HG03060 (cell line): ENCODE results near the gene OR10J5.
"Not testable (repeated sequence)": the region's sequence is repeated elsewhere in the genome, so short reads cannot be mapped to it uniquely, and the experiment has no call there.

Experiments
- ATAC-seq: cut with Tn5 transposase; IDR thresholded peaks from one replicate; pipeline ENCODE4 v1.9.1; 2021; ENCODE audit warnings: low read depth, moderate number of reproducible peaks; ENCODE audit not compliant: unreplicated experiment

OR10J5 gene

GRCh38 chr1:159535907-159536306, at the start of gene OR10J5:
Gene OR10J5 (minus strand): TSS chr1:159536007. CDS start chr1:159536007, 0 bp downstream.
- no peak for ATAC-seq

- ATAC-seq = no peak
Measured at GRCh38 chr1:159584536-159584935, 48.7 kb upstream of the OR10J5 start.

GRCh38 chr1:159581422-159581821, 45.6 kb upstream of the OR10J5 start:
- ATAC-seq = no peak

- no peak for ATAC-seq
Measured at GRCh38 chr1:159580340-159580739, 44.5 kb upstream of the OR10J5 start.

- ATAC-seq = no peak
Measured at GRCh38 chr1:159577446-159577845, 41.6 kb upstream of the OR10J5 start.

- ATAC-seq = no peak
Measured at GRCh38 chr1:159562680-159563079, 26.9 kb upstream of the OR10J5 start.

- ATAC-seq = no peak
Measured at GRCh38 chr1:159561497-159561896, 25.7 kb upstream of the OR10J5 start.

- ATAC-seq = no peak
Measured at GRCh38 chr1:159560599-159560998, 24.8 kb upstream of the OR10J5 start.

GRCh38 chr1:159556931-159557369, 21.1 kb upstream of the OR10J5 start:
- ATAC-seq = no peak

- ATAC-seq = no peak
Measured at GRCh38 chr1:159554696-159555095, 18.9 kb upstream of the OR10J5 start.

GRCh38 chr1:159554261-159554660, 18.5 kb upstream of the OR10J5 start:
- no peak for ATAC-seq

GRCh38 chr1:159548126-159548525, 12.3 kb upstream of the OR10J5 start:
- ATAC-seq = no peak

GRCh38 chr1:159532922-159533321, 2.9 kb downstream of the OR10J5 start:
- no peak for ATAC-seq

- not testable (repeated sequence) for ATAC-seq
Measured at GRCh38 chr1:159524792-159525191, 11.0 kb downstream of the OR10J5 start.

- ATAC-seq = no peak
Measured at GRCh38 chr1:159510229-159510541, 25.6 kb downstream of the OR10J5 start.

- ATAC-seq = no peak
Measured at GRCh38 chr1:159509440-159510228, 26.2 kb downstream of the OR10J5 start.

GRCh38 chr1:159508951-159509350, 26.9 kb downstream of the OR10J5 start:
- no peak for ATAC-seq

GRCh38 chr1:159505676-159506075, 30.1 kb downstream of the OR10J5 start:
- no peak for ATAC-seq

- no peak for ATAC-seq
Measured at GRCh38 chr1:159501082-159501481, 34.7 kb downstream of the OR10J5 start.

- not testable (repeated sequence) for ATAC-seq
Measured at GRCh38 chr1:159494513-159495210, 41.1 kb downstream of the OR10J5 start.

GRCh38 chr1:159493354-159493753, 42.5 kb downstream of the OR10J5 start:
- ATAC-seq = no peak
